Measurements from ENCODE around the gene DOCK3.
A peak's percentile ranks its signal among the peaks of the same experiment; 100 is the strongest.
"Not testable (repeated sequence)": the region's sequence is repeated elsewhere in the genome, so short reads cannot be mapped to it uniquely, and the experiment has no call there.

The DOCK3 gene

GRCh38 chr3:50688602-50689001 is 13.9 kb downstream of the DOCK3 start:
- not testable (repeated sequence) for DNase-seq

GRCh38 chr3:50689558-50689957 is 14.8 kb downstream of the DOCK3 start:
- no peak for DNase-seq

GRCh38 chr3:50695031-50695430 is 20.3 kb downstream of the DOCK3 start:
- no peak for DNase-seq

GRCh38 chr3:50696276-50696675 is 21.5 kb downstream of the DOCK3 start:
- DNase-seq, result no peak

- no peak for DNase-seq
These were observed 23.5 kb downstream of the DOCK3 start for GRCh38 chr3:50698269-50698668.

- peak; percentile 13 for DNase-seq
These were observed 33.9 kb downstream of the DOCK3 start for GRCh38 chr3:50708620-50709019.

- DNase-seq, result no peak
These were observed 40.2 kb downstream of the DOCK3 start for GRCh38 chr3:50714946-50715345.

- DNase-seq, result no peak
These were observed 50.1 kb downstream of the DOCK3 start for GRCh38 chr3:50724831-50725230.

GRCh38 chr3:50734985-50735384 is 60.3 kb downstream of the DOCK3 start:
- no peak for DNase-seq

- no peak for DNase-seq
These were observed 62.6 kb downstream of the DOCK3 start for GRCh38 chr3:50737193-50737905.

- no peak for DNase-seq
These were observed 63.3 kb downstream of the DOCK3 start for GRCh38 chr3:50737906-50738598.

GRCh38 chr3:50743643-50744042 is 68.9 kb downstream of the DOCK3 start:
- no peak for DNase-seq

GRCh38 chr3:50749822-50750221 is 75.1 kb downstream of the DOCK3 start:
- DNase-seq, result no peak

- DNase-seq, result no peak
These were observed 84.3 kb downstream of the DOCK3 start for GRCh38 chr3:50759015-50759414.

- DNase-seq, result no peak
These were observed 103.0 kb downstream of the DOCK3 start for GRCh38 chr3:50777680-50778079.

- not testable (repeated sequence) for DNase-seq
These were observed 107.0 kb downstream of the DOCK3 start for GRCh38 chr3:50781766-50782165.

- no peak for DNase-seq
These were observed 111.9 kb downstream of the DOCK3 start for GRCh38 chr3:50786631-50787030.

- not testable (repeated sequence) for DNase-seq
These were observed 116.2 kb downstream of the DOCK3 start for GRCh38 chr3:50790894-50791293.

- DNase-seq, result no peak
These were observed 117.8 kb downstream of the DOCK3 start for GRCh38 chr3:50792568-50792967.

GRCh38 chr3:50803805-50804204 is 129.1 kb downstream of the DOCK3 start:
- not testable (repeated sequence) for DNase-seq

- not testable (repeated sequence) for DNase-seq
These were observed 129.6 kb downstream of the DOCK3 start for GRCh38 chr3:50804376-50804775.

- DNase-seq, result no peak
These were observed 130.6 kb downstream of the DOCK3 start for GRCh38 chr3:50805321-50805720.

- no peak for DNase-seq
These were observed 131.3 kb downstream of the DOCK3 start for GRCh38 chr3:50806031-50806430.

GRCh38 chr3:50806806-50807205 is 132.1 kb downstream of the DOCK3 start:
- DNase-seq, result no peak

- DNase-seq, result no peak
These were observed 132.5 kb downstream of the DOCK3 start for GRCh38 chr3:50807266-50807665.
